GM12865 (cell line): ENCODE results near the gene TRIM6.

Source experiments
- DNase-seq: peaks from one replicate; pipeline ENCODE4 v3.0.0; 2010; ENCODE audit warnings: low read depth
- H3K4me3 ChIP-seq: 2 replicates; pipeline ENCODE4 v1.5.1; 2011; ENCODE audit warnings: mild to moderate bottlenecking, low read depth, low read length, control low read depth
- CTCF ChIP-seq: IDR thresholded peaks from 2 replicates; pipeline ENCODE4 v1.5.1; 2011; ENCODE audit warnings: low read length, control low read depth, low read depth, inconsistent platforms; ENCODE audit not compliant: insufficient read depth; ENCODE audit errors: missing control alignments

TRIM6 gene

GRCh38 chr11:5621580-5621979 is 25.1 kb downstream of the TRIM6 start:
- DNase-seq: no peak
- no peak overlapping the region for H3K4me3 ChIP-seq

DNA sequence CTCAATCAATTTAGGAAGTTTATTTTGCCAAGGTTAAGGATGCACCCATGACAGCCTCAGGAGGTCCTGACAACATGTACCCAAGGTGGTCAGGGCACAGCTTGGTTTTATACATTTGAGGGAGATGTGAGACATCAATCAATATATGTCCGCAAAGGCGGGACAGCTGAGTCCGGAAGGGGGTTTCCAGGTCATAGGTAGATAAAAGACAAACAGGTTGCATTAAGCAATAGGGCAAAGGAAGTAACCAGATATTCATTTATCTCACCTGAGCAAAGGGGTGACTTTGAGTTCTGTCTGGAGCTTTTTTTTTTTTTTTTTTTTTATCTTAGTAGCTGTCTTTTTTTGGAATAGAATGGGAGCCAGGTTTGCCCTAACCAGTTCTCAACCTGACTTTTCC is 26.4 kb downstream of the TRIM6 start:
- TF ChIP-seq CTCF: no peak
- no peak for DNase-seq
- no peak overlapping the region for H3K4me3 ChIP-seq

More at GRCh38 chr11:5621580-5621979, 25.1 kb downstream of the TRIM6 start:
- TF ChIP-seq CTCF: no peak

GRCh38 chr11:5624489-5625279 is 28.2 kb downstream of the TRIM6 start, which contains the start of gene TRIM34:
TRIM34 (plus strand) TSS chr11:5625001; CDS start chr11:5632332, 7,331 bp downstream.
- H3K4me3 ChIP-seq: peak within 1 kb of the TSS; percentile 55
- peak; percentile 91 for DNase-seq
- TF ChIP-seq CTCF: no peak

DNA sequence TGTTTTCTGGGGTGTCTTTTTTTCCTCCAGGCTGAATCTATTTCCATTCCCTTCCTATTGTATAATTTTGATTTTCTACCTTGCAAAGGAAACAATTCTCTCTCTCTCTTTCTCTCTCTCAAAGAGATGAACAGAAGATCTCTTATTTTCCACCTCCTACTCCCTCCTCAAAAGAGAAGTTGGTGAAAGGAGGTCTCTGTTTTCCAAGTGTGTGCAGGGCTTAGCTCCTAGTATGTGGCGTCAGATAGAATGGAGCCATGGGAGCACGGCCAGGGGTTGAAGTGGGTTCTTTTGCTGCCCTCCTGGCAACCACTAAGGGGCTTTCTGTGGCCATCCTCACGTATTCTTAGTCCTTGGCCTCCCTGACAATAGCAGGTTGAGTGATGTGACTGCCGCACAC is 28.8 kb downstream of the TRIM6 start:
- peak overlapping the region; percentile 55 for H3K4me3 ChIP-seq
- DNase-seq: peak; percentile 23
- no peak for TF ChIP-seq CTCF

DNA sequence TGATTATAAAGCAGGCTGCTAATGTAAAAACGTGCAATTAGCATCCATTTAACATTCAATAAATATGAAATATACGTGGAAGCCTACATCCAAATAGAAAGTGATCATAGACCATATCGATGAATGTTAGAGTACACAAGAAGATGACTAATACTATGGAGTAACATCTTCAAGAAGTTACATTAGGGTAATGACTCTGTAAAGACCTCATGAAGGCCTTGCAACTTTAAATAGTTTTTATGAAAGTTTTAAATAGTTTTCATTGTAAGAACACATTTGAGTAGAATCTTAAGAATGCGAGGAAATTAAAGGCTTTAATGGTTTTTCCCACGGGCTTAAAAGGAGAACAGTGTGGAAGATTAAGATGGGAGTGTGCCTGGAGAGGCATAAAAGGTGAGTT is 29.8 kb downstream of the TRIM6 start:
- TF ChIP-seq CTCF: no peak
- no peak for DNase-seq
- H3K4me3 ChIP-seq: no peak overlapping the region

GRCh38 chr11:5631417-5631816 is 35.0 kb downstream of the TRIM6 start:
- no peak for TF ChIP-seq CTCF
- H3K4me3 ChIP-seq: peak overlapping the region; percentile 30
- peak; percentile 9 for DNase-seq
